ENCODE measurements around the gene GUSB.

GRCh38 chr7:65915921-65916657, 65.9 kb downstream of the GUSB start:
- TF ChIP-seq CTCF (IDR thresholded peaks at IDR 0.05; ENCODE audit: control extremely low read depth in 1 of 3, insufficient read depth in 1 of 3, low read depth in 1 of 3, low read length in 3 of 3) (no peak), POLR2A (IDR thresholded peaks at IDR 0.05; ENCODE audit: control extremely low read depth in 1 of 2, low read depth in 2 of 2, low read length in 2 of 2) (no peak), SAP30 (IDR thresholded peaks at IDR 0.05; ENCODE audit: insufficient read depth, insufficient replicate concordance, low read length) (no peak), RXRA (IDR thresholded peaks at IDR 0.05; ENCODE audit: insufficient read depth, low read depth, low read length) (no peak)

Data from H1 (cell line).